ENCODE results near the gene SMARCA4.

DNA sequence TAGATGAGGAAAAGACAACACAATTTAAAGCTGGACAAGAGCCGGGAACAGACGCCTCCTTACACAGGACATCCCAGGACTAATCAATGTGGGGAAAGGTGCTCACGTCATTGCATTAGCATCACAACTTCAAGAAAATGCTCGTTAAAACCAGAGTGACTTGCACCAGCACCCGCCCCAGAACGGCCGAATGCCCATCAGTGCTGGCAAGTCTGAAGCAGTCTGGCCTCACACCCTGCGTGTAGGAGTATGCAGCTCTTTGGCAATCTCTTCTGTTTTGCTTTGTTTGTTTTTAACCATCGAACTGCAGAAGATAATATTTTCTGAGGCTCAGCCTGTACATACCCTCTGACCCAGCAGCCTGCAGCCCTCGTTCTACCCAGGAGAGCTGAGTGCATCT is 83.6 kb downstream of the SMARCA4 start:
- TF ChIP-seq, protein P1, sequence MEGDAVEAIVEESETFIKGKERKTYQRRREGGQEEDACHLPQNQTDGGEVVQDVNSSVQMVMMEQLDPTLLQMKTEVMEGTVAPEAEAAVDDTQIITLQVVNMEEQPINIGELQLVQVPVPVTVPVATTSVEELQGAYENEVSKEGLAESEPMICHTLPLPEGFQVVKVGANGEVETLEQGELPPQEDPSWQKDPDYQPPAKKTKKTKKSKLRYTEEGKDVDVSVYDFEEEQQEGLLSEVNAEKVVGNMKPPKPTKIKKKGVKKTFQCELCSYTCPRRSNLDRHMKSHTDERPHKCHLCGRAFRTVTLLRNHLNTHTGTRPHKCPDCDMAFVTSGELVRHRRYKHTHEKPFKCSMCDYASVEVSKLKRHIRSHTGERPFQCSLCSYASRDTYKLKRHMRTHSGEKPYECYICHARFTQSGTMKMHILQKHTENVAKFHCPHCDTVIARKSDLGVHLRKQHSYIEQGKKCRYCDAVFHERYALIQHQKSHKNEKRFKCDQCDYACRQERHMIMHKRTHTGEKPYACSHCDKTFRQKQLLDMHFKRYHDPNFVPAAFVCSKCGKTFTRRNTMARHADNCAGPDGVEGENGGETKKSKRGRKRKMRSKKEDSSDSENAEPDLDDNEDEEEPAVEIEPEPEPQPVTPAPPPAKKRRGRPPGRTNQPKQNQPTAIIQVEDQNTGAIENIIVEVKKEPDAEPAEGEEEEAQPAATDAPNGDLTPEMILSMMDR (IDR thresholded peaks at IDR 0.05), result no peak
- no peak for TF ChIP-seq POLR2A (IDR thresholded peaks at IDR 0.05)
